K562 (cell line): Measurements from ENCODE around the gene BANK1. TPM values are rescaled to one million over a fixed set of nuclear protein-coding genes. Genes with fewer than 3 reads are reported as not detected.

Source experiments
- ATAC-seq: fragments of 200-7000 bp; cut with Tn5 transposase; 3 replicates; pipeline ENCODE4 v1.9.1; 2020; ENCODE audit warnings: moderate library complexity
- BruUV-seq: library from RNA; stranded (reverse); fragments of 400-500 nt; replicated peaks from 2 replicates; lab custom pipeline; 2021; lab: Mats Ljungman, UMichigan
- CTCF ChIA-PET: fragments of 300-600 bp; formaldehyde crosslinking; extraction: SDS; loops from one replicate; lab custom pipeline; 2021; ENCODE audit warnings: low intra/inter-chr PET ratio; lab: Yijun Ruan, JAX
- POLR2A ChIA-PET: fragments of 300-600, 350-650 bp; sonication (Branson Sonifier 250); formaldehyde crosslinking; extraction: SDS; loops from one replicate; lab custom pipeline; 2021; ENCODE audit warnings: antibody characterized with exemption, inconsistent platforms; lab: Yijun Ruan, JAX
- DNase-seq, 4 experiments: peaks; one replicate each; pipeline versions ENCODE4 v3.0.0 to v3.0.0-alpha.2; 2011 to 2018; ENCODE audit warnings: low spot score in 3 of 4, mixed read lengths in 3 of 4; ENCODE audit errors: extremely low read depth in 1 of 4
- FAIRE-seq: peaks from 2 replicates; lab custom pipeline; 2011; peaks lifted over from hg19 to GRCh38; lab: Jason Lieb, UNC
- H2AFZ ChIP-seq: 2 replicates; pipeline ENCODE4 v1.6.0; 2011; ENCODE audit warnings: low read depth, low read length, control low read depth, inconsistent platforms
- H3K27ac ChIP-seq: fragments of 200-600 bp; 3 replicates; pipeline ENCODE4 v1.8.0; 2011; ENCODE audit warnings: low read depth, mild to moderate bottlenecking, control low read depth, inconsistent platforms, low read length, moderate library complexity, mixed read lengths; ENCODE audit errors: extremely low read depth
- H3K27me3 ChIP-seq, 2 experiments: fragments of 300-600 bp in 1 of 2; 2 replicates in 1 of 2; 3 replicates in 1 of 2; pipeline versions ENCODE4 v1.6.0 to v1.8.0; 2011; ENCODE audit warnings: inconsistent platforms in 2 of 2, low read length in 2 of 2, mild to moderate bottlenecking in 1 of 2, mixed read lengths in 1 of 2, moderate library complexity in 1 of 2; ENCODE audit not compliant: control insufficient read depth in 2 of 2, insufficient read depth in 2 of 2
- H3K36me3 ChIP-seq: fragments of 300-600 bp; 3 replicates; pipeline ENCODE4 v1.8.0; 2011; ENCODE audit warnings: mild to moderate bottlenecking, low read length, inconsistent platforms; ENCODE audit not compliant: control insufficient read depth, insufficient read depth
- H3K4me1 ChIP-seq, 2 experiments: fragments of 200-600 bp in 1 of 2; replicated peaks in 1 of 2; 2 replicates in 1 of 2; 3 replicates in 1 of 2; pipeline versions ENCODE4 v1.5.1 to v1.8.0; 2011; ENCODE audit warnings: inconsistent platforms in 2 of 2, low read length in 2 of 2, mild to moderate bottlenecking in 1 of 2, mixed read lengths in 1 of 2, moderate library complexity in 1 of 2; ENCODE audit not compliant: control insufficient read depth in 2 of 2, insufficient read depth in 2 of 2
- H3K4me2 ChIP-seq: 2 replicates; pipeline ENCODE4 v1.6.1; 2011; ENCODE audit warnings: low read length, control low read depth, inconsistent platforms, mixed read lengths; ENCODE audit not compliant: insufficient read depth
- H3K4me3 ChIP-seq: fragments of 200-600 bp; sonication (generic), shearing (Covaris generic); 2 replicates; pipeline ENCODE4 v1.5.1; 2016; ENCODE audit warnings: control low read depth, inconsistent platforms
- H3K79me2 ChIP-seq: fragments of 200-600 bp; 3 replicates; pipeline ENCODE4 v1.8.0; 2011; ENCODE audit warnings: low read length, inconsistent platforms; ENCODE audit not compliant: control insufficient read depth, insufficient read depth
- H3K9ac ChIP-seq, 2 experiments: 2 replicates each; pipeline versions ENCODE4 v1.6.0 to v1.6.1; 2011; ENCODE audit warnings: low read depth in 2 of 2, low read length in 2 of 2, control low read depth in 1 of 2, inconsistent platforms in 1 of 2, mild to moderate bottlenecking in 1 of 2, mixed read lengths in 1 of 2; ENCODE audit not compliant: insufficient read depth in 1 of 2
- H3K9me1 ChIP-seq: one replicate; pipeline ENCODE4 v1.6.0; 2011; ENCODE audit warnings: inconsistent platforms, mild to moderate bottlenecking, low read length, moderate library complexity; ENCODE audit not compliant: control insufficient read depth, insufficient read depth
- H3K9me3 ChIP-seq: replicated peaks from 2 replicates; pipeline ENCODE4 v1.5.1; 2011; ENCODE audit warnings: low read depth, low read length, inconsistent platforms; ENCODE audit not compliant: control insufficient read depth, insufficient read depth
- H4K20me1 ChIP-seq: replicated peaks from 2 replicates; pipeline ENCODE4 v1.6.1; 2011; ENCODE audit warnings: low read length, inconsistent platforms, mixed read lengths; ENCODE audit not compliant: control insufficient read depth, insufficient read depth
- CXXC5 ChIP-seq: fragments of 250-450 bp; sonication (Bioruptor Pico); IDR thresholded peaks from 2 replicates; pipeline ENCODE4 v1.8.0; 2022; ENCODE audit warnings: inconsistent platforms, mild to moderate bottlenecking, moderate library complexity
- ETV5 ChIP-seq: sonication (generic); formaldehyde crosslinking; IDR thresholded peaks from 2 replicates; pipeline ENCODE4 v1.4.0; 2020; ENCODE audit warnings: low read depth, mild to moderate bottlenecking, missing genetic modification reagents
- MCM7 ChIP-seq, 2 experiments: fragments of 450-650 bp; IDR thresholded peaks; 2 replicates each; pipeline ENCODE4 v1.6.1; 2016 to 2018
- SUPT5H ChIP-seq: fragments of 450-650 bp; IDR thresholded peaks from 2 replicates; pipeline ENCODE4 v1.6.1; 2016
- ZNF274 ChIP-seq: IDR thresholded peaks from 2 replicates; pipeline ENCODE4 v1.6.1; 2011; ENCODE audit warnings: low read depth, mild to moderate bottlenecking, low read length, moderate library complexity, borderline replicate concordance
- WGBS: fragments of 100-300 bp; shearing (Covaris generic); methylation state at CpG from one replicate; pipeline ENCODE4 v1.1.6; 2016; ENCODE audit warnings: low coverage, mixed read lengths; ENCODE audit not compliant: insufficient coverage; ENCODE audit errors: missing lambda C conversion rate; 5-methylcytosine and 5-hydroxymethylcytosine counted together
- in situ Hi-C: fragments of 300-500 bp; cut with MboI; formaldehyde crosslinking; loops from 4 replicates; pipeline ENCODE4 v1.15.0; 2018; ENCODE audit warnings: inconsistent platforms, mixed read lengths
- intact Hi-C: fragments of 100-400 bp; cut with micrococcal nuclease; formaldehyde crosslinking; loops from 2 replicates; pipeline ENCODE4 v1.14.2; 2022
- polyA plus RNA-seq, 8 experiments: library from polyadenylated mRNA; depleted of rRNA in 4 of 8; stranded (reverse) in 5 of 8; unstranded in 3 of 8; fragments of >200 nt; fragmentation: Nextera tagmentation in 2 of 8; fragmentation: Illumina TruSeq in 1 of 8; extraction: Ambion mirVana in 2 of 8; extraction: Trizol in 1 of 8; gene quantifications; 2 replicates each; pipeline versions ENCODE4 v1.2.1 to v1.2.3, GENCODE V29; 2011 to 2014; ENCODE audit warnings: inconsistent platforms in 1 of 8, missing spikeins in 1 of 8
- total RNA-seq, 7 experiments: library from RNA; depleted of rRNA in 6 of 7; stranded (reverse); fragments of >200 nt in 6 of 7; fragmentation: Illumina TruSeq in 2 of 7; extraction: Trizol in 2 of 7; gene quantifications; 2 replicates each; pipeline versions ENCODE4 v1.2.1 to v1.2.3, GENCODE V29; 2011 to 2021; ENCODE audit warnings: low replicate concordance in 1 of 7
- TF ChIP-seq, protein P1 (sequence below): fragments of 250-450 bp; sonication (Bioruptor Pico); IDR thresholded peaks from 2 replicates; pipeline ENCODE4 v1.4.0; 2020; ENCODE audit warnings: mild to moderate bottlenecking, moderate library complexity, borderline replicate concordance
- TF ChIP-seq, protein P2 (sequence below): sonication (generic); formaldehyde crosslinking; IDR thresholded peaks from 2 replicates; pipeline ENCODE4 v1.8.1; 2023; ENCODE audit warnings: missing genetic modification reagents, mild to moderate bottlenecking, borderline replicate concordance
- TF ChIP-seq, protein P3 (sequence below), 3 experiments: fragments of 200-800 bp in 1 of 3; fragments of 250-450 bp in 1 of 3; fragments of 450-650 bp in 1 of 3; sonication (Bioruptor Pico) in 1 of 3; sonication (Bioruptor generic) in 1 of 3; formaldehyde crosslinking in 1 of 3; IDR thresholded peaks; 2 replicates each; pipeline versions ENCODE4 v1.6.1 to v1.8.0; 2016 to 2022; ENCODE audit warnings: mild to moderate bottlenecking in 2 of 3, missing genetic modification characterization in 2 of 3, missing compliant biosample characterization in 1 of 3, moderate library complexity in 1 of 3

BANK1 gene
- total and polyA plus RNA-seq, 9 of the 15 experiments (the other 6 are each of a cell fraction or from before 2014, with no cell fraction given): not detected

DNA sequence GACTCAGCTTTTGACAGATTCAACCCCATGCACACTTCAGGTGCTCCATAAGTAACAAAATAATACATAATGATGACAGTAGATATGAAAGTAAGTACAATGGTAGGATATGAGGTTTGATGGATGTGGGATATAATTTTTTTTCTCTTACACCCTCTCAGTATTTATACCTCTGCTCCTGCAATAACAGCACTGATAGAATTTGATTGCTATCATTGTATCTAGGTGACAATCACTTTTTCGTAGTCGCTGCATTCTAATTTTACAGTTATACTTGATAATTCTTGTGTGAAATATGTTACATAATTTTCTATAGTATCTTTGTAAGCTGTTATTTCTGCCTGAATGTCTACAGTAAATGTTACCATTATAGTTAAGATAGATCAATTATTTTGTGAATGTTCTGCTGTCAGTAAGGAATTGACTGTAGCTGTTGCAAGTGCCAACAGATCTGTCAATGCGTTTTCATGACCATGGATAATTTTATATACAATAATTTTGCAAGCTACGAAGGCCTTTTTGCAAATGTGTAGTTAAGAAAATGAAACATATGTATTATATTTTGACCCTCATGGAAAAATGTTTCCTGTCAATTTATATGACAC, 128.9 kb downstream of the BANK1 start:
- intact Hi-C loops: no loop called here
- H3K9me3 ChIP-seq: no peaks in the 10 kb centered on the region
- no TSS peak for BruUV-seq
- H2AFZ ChIP-seq: no peak overlapping the region
- H4K20me1 ChIP-seq: no peaks in the 10 kb centered on the region
- H3K36me3 ChIP-seq: no peaks in the 10 kb centered on the region
- no peak overlapping the region for H3K27ac ChIP-seq
- ChIA-PET CTCF (no interaction called here), POLR2A (no interaction called here)
- no peak overlapping the region for H3K9ac ChIP-seq
- in situ Hi-C loops: no loop called here
- no peaks in the 10 kb centered on the region for H3K79me2 ChIP-seq
- ATAC-seq (no peak), FAIRE-seq (no peak), DNase-seq (no peak)
- no peaks in the 10 kb centered on the region for H3K9me1 ChIP-seq
- no peaks in the 10 kb centered on the region for H3K27me3 ChIP-seq
- no peaks in the 10 kb centered on the region for H3K4me1 ChIP-seq
- no peak overlapping the region for H3K4me2 ChIP-seq
- H3K4me3 ChIP-seq: no peak overlapping the region
- 4% methylated on average over 4 of the region's 4 CpGs for WGBS
- TF ChIP-seq CXXC5 (CRISPR knock-in tag) (no peak), MCM7 (IDR thresholded peaks at IDR 0.05) (no peak), ETV5 (CRISPR knock-in tag) (no peak), ZNF274 (no peak), SUPT5H (no peak)
- TF ChIP-seq, protein P1, sequence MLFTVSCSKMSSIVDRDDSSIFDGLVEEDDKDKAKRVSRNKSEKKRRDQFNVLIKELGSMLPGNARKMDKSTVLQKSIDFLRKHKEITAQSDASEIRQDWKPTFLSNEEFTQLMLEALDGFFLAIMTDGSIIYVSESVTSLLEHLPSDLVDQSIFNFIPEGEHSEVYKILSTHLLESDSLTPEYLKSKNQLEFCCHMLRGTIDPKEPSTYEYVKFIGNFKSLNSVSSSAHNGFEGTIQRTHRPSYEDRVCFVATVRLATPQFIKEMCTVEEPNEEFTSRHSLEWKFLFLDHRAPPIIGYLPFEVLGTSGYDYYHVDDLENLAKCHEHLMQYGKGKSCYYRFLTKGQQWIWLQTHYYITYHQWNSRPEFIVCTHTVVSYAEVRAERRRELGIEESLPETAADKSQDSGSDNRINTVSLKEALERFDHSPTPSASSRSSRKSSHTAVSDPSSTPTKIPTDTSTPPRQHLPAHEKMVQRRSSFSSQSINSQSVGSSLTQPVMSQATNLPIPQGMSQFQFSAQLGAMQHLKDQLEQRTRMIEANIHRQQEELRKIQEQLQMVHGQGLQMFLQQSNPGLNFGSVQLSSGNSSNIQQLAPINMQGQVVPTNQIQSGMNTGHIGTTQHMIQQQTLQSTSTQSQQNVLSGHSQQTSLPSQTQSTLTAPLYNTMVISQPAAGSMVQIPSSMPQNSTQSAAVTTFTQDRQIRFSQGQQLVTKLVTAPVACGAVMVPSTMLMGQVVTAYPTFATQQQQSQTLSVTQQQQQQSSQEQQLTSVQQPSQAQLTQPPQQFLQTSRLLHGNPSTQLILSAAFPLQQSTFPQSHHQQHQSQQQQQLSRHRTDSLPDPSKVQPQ (CRISPR knock-in tag): no peak
- TF ChIP-seq, protein P2, sequence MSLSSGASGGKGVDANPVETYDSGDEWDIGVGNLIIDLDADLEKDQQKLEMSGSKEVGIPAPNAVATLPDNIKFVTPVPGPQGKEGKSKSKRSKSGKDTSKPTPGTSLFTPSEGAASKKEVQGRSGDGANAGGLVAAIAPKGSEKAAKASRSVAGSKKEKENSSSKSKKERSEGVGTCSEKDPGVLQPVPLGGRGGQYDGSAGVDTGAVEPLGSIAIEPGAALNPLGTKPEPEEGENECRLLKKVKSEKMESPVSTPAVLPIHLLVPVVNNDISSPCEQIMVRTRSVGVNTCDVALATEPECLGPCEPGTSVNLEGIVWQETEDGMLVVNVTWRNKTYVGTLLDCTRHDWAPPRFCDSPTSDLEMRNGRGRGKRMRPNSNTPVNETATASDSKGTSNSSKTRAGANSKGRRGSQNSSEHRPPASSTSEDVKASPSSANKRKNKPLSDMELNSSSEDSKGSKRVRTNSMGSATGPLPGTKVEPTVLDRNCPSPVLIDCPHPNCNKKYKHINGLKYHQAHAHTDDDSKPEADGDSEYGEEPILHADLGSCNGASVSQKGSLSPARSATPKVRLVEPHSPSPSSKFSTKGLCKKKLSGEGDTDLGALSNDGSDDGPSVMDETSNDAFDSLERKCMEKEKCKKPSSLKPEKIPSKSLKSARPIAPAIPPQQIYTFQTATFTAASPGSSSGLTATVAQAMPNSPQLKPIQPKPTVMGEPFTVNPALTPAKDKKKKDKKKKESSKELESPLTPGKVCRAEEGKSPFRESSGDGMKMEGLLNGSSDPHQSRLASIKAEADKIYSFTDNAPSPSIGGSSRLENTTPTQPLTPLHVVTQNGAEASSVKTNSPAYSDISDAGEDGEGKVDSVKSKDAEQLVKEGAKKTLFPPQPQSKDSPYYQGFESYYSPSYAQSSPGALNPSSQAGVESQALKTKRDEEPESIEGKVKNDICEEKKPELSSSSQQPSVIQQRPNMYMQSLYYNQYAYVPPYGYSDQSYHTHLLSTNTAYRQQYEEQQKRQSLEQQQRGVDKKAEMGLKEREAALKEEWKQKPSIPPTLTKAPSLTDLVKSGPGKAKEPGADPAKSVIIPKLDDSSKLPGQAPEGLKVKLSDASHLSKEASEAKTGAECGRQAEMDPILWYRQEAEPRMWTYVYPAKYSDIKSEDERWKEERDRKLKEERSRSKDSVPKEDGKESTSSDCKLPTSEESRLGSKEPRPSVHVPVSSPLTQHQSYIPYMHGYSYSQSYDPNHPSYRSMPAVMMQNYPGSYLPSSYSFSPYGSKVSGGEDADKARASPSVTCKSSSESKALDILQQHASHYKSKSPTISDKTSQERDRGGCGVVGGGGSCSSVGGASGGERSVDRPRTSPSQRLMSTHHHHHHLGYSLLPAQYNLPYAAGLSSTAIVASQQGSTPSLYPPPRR (CRISPR knock-in tag): no peak
- TF ChIP-seq, protein P3, sequence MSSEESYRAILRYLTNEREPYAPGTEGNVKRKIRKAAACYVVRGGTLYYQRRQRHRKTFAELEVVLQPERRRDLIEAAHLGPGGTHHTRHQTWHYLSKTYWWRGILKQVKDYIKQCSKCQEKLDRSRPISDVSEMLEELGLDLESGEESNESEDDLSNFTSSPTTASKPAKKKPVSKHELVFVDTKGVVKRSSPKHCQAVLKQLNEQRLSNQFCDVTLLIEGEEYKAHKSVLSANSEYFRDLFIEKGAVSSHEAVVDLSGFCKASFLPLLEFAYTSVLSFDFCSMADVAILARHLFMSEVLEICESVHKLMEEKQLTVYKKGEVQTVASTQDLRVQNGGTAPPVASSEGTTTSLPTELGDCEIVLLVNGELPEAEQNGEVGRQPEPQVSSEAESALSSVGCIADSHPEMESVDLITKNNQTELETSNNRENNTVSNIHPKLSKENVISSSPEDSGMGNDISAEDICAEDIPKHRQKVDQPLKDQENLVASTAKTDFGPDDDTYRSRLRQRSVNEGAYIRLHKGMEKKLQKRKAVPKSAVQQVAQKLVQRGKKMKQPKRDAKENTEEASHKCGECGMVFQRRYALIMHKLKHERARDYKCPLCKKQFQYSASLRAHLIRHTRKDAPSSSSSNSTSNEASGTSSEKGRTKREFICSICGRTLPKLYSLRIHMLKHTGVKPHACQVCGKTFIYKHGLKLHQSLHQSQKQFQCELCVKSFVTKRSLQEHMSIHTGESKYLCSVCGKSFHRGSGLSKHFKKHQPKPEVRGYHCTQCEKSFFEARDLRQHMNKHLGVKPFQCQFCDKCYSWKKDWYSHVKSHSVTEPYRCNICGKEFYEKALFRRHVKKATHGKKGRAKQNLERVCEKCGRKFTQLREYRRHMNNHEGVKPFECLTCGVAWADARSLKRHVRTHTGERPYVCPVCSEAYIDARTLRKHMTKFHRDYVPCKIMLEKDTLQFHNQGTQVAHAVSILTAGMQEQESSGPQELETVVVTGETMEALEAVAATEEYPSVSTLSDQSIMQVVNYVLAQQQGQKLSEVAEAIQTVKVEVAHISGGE (CRISPR knock-in tag; IDR thresholded peaks at IDR 0.05): no peak
